D721Med (cell line): ENCODE data around the gene NOL4L.

Source experiments
- DNase-seq: peaks from one replicate; pipeline ENCODE4 v3.0.0; 2011; ENCODE audit warnings: low spot score; ENCODE audit not compliant: insufficient read length
- FAIRE-seq: peaks from 2 replicates; lab custom pipeline; 2011; peaks lifted over from hg19 to GRCh38; lab: Jason Lieb, UNC
- TF ChIP-seq, protein P1 (sequence below): IDR thresholded peaks from 2 replicates; pipeline ENCODE4 v1.5.1; 2012; ENCODE audit warnings: mild to moderate bottlenecking, control low read depth; ENCODE audit not compliant: insufficient read depth; ENCODE audit errors: missing control alignments

NOL4L gene

DNA sequence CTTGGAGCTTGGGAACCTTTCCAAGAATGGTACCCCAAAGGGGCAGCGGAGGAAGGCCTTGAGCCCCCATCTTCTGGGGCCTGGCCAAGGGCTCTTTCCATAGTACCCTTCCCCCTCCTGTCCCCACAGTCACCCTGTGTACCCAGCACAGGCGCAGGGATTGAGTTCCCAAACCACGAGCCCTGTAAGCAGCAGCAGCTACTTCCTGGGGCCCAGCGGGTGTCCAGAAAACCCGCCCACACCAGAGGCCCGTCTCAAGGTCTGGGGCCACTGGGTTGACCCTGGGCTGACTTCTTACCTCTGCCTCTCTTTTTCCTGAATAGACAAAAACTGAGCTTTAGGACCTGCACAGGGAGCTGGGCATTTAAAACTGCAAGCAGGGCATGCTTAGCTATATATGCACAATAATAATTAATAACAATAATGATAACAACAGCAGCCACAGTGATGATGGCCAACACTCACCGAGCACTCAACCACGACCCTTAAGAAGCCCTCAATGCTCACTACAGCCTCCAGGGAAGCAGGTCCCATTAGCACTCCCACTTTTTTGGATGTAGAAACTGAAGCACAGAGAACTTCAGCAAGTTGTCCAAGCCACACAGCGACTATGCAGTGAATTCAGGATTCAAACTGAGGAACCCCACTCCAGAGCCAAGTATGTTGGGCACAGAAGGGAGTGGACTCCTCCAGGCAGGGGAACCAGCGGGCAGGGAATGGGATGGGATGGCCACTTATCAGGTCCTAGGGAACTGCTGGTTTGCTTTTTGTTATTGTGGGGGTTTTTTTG lies 14.5 kb downstream of the NOL4L start:
- no peak for DNase-seq
- TF ChIP-seq, protein P1, sequence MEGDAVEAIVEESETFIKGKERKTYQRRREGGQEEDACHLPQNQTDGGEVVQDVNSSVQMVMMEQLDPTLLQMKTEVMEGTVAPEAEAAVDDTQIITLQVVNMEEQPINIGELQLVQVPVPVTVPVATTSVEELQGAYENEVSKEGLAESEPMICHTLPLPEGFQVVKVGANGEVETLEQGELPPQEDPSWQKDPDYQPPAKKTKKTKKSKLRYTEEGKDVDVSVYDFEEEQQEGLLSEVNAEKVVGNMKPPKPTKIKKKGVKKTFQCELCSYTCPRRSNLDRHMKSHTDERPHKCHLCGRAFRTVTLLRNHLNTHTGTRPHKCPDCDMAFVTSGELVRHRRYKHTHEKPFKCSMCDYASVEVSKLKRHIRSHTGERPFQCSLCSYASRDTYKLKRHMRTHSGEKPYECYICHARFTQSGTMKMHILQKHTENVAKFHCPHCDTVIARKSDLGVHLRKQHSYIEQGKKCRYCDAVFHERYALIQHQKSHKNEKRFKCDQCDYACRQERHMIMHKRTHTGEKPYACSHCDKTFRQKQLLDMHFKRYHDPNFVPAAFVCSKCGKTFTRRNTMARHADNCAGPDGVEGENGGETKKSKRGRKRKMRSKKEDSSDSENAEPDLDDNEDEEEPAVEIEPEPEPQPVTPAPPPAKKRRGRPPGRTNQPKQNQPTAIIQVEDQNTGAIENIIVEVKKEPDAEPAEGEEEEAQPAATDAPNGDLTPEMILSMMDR, result no peak
- FAIRE-seq, result no peak

DNA sequence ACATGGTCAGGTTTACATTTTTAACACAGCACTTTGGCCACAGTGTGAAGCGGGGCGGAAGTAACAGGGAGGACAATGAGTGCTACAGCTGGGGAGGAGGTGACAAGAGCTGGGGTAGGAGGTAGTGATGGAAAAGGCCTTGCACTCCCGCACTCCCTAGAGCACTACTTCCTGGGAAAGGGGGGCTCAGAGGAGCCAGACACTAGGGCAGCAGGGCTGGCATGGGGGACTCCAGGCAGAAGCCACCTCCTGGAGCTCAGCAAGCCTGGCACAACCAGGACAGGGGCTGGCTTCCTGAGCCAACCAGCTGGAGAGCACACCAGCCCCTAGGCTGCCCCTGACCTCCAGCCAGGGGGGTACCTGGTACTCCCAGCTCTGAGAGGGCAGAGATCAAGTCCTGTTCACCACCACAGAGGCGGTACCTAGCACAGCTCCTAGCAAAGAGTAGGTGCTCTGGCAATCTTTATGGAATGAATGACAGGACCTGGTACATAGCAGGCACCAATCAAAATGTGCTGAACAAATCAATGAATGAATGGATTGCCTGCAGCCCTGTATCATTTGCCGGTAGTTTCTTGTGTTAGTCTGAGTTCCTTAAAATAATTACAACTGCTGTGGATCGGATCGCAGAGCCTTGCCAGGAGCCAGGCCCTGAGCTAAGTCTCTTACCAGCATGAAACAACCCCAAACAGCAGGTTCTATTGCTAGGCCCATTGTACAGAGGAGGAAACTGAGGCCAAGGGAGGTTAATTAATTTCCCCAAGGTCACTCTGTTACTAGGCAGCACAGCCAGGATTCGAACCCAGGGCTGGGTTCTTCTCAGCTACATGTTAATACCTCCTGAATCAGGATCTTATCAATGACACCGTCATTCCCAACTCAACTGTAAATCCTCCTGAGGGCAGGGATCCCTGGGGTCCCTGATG lies 15.5 kb downstream of the NOL4L start:
- DNase-seq, result no peak
- no peak for FAIRE-seq
- TF ChIP-seq, protein P1, result no peak

DNA sequence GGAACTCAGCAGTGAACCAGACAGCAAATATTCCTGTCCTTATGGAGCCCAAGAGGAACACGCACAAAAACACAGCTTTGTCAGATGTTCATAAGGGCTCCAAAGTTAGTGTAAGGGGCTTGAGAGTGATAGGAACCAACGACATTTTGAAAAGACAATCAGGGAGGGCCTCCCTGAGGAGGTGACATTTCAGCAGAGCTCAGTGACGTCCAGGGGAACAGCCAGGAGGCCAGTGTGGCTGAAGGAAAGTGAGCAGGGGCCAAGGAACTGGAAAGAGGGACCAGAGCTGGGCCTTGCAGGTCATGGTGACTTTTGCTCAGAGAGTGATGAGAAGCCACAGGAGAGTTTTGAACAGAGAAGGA lies 16.1 kb downstream of the NOL4L start:
- FAIRE-seq (no peak), DNase-seq (no peak)
- TF ChIP-seq, protein P1, result no peak

DNA sequence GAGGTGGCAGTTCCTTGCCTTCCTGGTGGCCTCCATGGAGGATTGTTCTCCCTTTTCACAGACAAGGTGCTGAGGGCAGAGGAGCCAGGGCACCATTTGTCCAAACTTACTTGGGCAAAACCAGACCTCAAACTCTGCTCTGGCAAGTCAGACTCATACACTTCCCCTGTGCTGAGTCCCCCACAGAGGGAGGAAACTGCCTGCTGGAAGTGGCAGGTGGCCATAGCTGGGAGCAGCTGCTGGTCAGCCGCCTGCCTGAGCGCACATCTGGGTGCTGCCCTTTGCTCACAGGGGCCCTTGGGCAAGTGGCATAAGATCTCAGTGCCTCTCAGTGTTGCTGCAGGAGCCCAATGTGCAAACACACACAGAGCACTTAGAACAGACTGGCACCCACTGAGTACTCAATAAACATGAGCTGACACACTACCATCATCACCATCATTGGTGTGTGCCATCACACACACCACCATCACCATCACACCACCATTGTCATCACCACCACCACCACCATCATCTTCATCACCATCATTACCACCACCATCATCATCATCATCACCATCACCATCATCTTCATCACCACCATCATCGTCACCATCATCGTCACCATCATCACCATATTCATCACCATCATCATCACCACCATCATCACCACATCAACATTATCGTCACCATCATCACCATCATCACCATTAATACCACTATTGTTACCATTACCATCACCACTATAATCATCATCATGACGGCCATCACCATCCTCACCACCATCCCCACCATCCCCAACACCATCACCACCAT lies 17.6 kb downstream of the NOL4L start:
- no peak for FAIRE-seq
- TF ChIP-seq, protein P1, result no peak
- no peak for DNase-seq

DNA sequence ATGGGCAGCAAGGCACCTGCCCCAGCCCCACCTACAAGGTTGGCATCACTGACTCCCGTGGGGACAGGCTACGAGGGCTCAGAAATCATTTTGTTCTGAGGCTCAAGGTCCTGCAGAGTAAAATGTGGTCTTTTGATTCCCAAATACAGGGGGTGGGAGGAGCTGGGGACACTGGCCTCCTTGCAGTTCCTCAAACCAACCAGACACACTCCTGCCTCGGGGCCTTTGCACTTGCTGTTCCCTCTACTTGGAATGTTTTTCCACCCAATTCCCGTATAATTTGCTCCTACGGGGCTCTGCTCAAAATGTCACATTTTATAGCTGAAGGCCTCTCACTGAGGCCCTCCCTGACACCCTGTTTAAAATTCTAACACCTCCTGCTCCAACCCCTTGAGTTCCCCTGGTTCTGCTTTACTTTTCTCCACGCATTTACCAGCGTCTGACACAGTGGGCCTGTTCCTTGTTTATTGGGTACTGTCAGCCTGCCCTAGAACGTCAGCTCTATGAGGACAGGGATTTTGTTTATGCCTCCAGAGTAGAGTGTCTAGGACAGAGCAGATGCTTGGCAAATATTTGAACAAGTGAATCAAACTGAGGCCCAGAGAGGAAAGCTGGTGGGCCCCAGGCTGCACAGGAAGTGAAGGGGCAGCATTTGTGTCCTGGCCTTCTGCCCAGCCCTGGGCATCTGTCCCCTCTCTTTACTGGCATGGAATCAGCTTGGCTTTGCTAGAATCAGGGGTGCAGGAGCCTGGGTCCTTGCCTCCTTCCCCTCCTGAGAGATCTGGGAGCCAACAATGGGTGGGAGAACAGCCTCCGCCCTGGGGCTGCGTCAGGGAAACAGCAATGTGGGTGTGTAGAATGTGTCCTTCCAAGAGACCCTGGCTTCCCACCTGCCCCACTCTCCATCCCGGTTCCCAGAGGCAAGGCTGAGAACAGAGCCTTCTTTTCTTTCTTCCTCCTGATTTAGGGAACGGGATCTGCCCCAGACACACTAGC lies 18.5 kb downstream of the NOL4L start:
- no peak for FAIRE-seq
- no peak for DNase-seq
- TF ChIP-seq, protein P1, result no peak

DNA sequence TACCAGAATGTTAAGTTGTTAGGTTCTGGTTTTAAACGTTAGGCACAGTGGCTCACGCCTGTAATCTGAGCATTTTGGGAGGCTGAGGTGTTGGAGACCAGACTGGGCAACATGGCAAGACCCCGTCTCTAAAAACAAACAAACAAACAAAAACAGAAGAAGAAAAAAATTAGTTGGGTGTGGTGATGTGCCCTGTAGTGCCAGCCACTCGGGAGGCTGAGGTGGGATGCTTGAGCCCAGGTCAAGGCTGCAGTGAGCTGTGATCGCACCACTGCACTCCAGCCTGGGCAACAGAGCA lies 19.4 kb downstream of the NOL4L start:
- DNase-seq (no peak), FAIRE-seq (no peak)
- TF ChIP-seq, protein P1, result no peak
